Fibroblast of mammary gland (primary cell): ENCODE results near the gene PPP1R16B.

Experiments
- DNase-seq: peaks from one replicate; pipeline ENCODE4 v3.0.0-alpha.2; 2010; ENCODE audit warnings: low read depth
- H3K4me3 ChIP-seq: 2 replicates; pipeline ENCODE4 v1.5.1; 2011; ENCODE audit warnings: low read depth, mild to moderate bottlenecking, low read length, moderate library complexity; ENCODE audit not compliant: control insufficient read depth
- TF ChIP-seq, protein P1 (sequence below): conservative IDR thresholded peaks from 2 replicates; pipeline ENCODE4 v1.5.1; 2011; ENCODE audit warnings: low read depth, low read length, inconsistent platforms; ENCODE audit not compliant: control insufficient read depth, insufficient read depth

PPP1R16B gene

GRCh38 chr20:38825901-38826625 lies 20.6 kb downstream of the PPP1R16B start:
- DNase-seq = peak; percentile 54
- TF ChIP-seq, protein P1, sequence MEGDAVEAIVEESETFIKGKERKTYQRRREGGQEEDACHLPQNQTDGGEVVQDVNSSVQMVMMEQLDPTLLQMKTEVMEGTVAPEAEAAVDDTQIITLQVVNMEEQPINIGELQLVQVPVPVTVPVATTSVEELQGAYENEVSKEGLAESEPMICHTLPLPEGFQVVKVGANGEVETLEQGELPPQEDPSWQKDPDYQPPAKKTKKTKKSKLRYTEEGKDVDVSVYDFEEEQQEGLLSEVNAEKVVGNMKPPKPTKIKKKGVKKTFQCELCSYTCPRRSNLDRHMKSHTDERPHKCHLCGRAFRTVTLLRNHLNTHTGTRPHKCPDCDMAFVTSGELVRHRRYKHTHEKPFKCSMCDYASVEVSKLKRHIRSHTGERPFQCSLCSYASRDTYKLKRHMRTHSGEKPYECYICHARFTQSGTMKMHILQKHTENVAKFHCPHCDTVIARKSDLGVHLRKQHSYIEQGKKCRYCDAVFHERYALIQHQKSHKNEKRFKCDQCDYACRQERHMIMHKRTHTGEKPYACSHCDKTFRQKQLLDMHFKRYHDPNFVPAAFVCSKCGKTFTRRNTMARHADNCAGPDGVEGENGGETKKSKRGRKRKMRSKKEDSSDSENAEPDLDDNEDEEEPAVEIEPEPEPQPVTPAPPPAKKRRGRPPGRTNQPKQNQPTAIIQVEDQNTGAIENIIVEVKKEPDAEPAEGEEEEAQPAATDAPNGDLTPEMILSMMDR = no peak
- H3K4me3 ChIP-seq = no peak overlapping the region

GRCh38 chr20:38827770-38828281 lies 22.3 kb downstream of the PPP1R16B start:
- H3K4me3 ChIP-seq = no peak overlapping the region
- no peak for DNase-seq
- TF ChIP-seq, protein P1 = no peak

- TF ChIP-seq, protein P1 = no peak
- H3K4me3 ChIP-seq = no peak overlapping the region
- no peak for DNase-seq
Observed at GRCh38 chr20:38828514-38829295, 23.2 kb downstream of the PPP1R16B start.

GRCh38 chr20:38829296-38829875 lies 23.9 kb downstream of the PPP1R16B start:
- TF ChIP-seq, protein P1 = no peak
- no peak for DNase-seq
- no peak overlapping the region for H3K4me3 ChIP-seq

GRCh38 chr20:38830356-38830755 lies 24.9 kb downstream of the PPP1R16B start:
- DNase-seq = no peak
- TF ChIP-seq, protein P1 = no peak
- no peak overlapping the region for H3K4me3 ChIP-seq

GRCh38 chr20:38831049-38831691 lies 25.7 kb downstream of the PPP1R16B start:
- DNase-seq = no peak
- H3K4me3 ChIP-seq = no peak overlapping the region
- TF ChIP-seq, protein P1 = no peak
